HG02884 (cell line): ENCODE results near the gene TAF5L.
A peak's percentile ranks its signal among the peaks of the same experiment; 100 is the strongest.
"Not testable (repeated sequence)": the region's sequence is repeated elsewhere in the genome, so short reads cannot be mapped to it uniquely, and the experiment has no call there.

Experiments used
- ATAC-seq: cut with Tn5 transposase; IDR thresholded peaks from one replicate; pipeline ENCODE4 v1.9.1; 2021; ENCODE audit warnings: mild to moderate bottlenecking, moderate library complexity; ENCODE audit not compliant: unreplicated experiment

TAF5L gene

DNA sequence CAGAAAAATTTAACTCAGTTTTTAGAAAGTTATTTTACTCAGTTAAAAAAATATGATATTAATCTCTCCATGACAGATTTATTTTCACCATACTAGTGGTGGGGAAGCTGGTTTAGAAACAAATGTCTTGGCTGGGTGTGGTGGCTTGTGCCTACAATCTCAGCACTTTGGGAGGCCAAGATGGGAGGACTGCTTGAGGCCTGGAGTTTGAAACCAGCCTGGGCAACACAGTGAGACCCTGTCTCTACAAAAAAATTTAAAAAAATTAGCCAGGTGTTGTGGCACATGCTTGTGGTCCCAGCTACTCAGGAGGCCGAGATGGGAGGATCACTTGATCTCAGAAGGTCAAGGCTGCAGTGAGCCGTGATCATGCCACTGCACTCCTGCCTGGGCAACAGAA lies 17.3 kb downstream of the TAF5L start:
- ATAC-seq: no peak

- ATAC-seq: no peak
Observed at GRCh38 chr1:229607370-229607769, 18.6 kb downstream of the TAF5L start.

DNA sequence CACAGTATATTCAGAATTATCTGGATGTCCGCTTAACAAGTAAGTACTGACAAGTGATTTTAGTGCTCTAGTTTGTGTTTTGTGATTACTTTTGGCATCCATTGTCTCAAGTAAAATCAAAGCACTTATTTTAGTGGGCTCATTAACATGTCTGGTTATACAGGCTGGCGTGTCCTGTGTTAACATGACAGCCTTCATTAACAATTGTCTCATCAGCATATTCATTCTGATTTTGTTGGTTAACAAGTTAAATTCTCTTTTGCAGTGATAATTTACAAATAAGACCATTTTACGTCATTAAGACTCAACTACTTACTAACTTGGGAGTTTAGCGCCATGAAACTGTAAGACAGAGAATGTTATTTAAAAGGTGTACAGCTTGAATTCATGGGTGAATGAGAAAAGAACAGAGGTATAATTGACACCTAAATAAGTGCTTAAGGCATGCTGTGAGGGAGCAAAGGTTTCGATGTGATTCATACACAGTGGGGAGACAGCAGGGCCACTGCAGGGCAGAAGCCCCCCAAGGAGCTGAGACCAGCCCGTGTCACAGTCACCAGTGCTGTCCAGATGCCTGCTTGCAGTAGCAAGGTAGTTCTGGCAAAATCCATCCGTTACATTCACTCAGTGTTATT lies 22.4 kb downstream of the TAF5L start:
- no peak for ATAC-seq

- ATAC-seq: no peak
Observed at GRCh38 chr1:229600229-229600628, 25.7 kb downstream of the TAF5L start.

- no peak for ATAC-seq
Observed at GRCh38 chr1:229599218-229599954, 26.5 kb downstream of the TAF5L start.

DNA sequence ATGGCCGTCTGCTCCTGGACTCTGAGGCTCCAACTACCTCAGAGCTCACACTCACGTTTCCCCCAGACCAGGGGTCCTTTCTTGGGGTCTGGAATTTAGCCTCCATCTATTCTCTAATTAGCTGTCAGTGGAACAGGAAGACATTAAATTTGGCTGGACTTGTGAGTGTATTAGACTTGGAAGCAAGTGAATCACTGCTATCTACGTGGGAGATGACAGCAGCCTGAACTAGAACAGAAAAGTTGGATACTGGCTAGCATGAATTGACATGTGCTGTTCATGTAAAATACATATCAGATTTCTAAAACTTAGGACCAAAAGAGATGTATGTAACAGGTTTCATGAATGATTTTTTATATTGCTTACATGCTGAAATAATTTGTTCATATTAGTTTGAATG lies 28.0 kb downstream of the TAF5L start:
- no peak for ATAC-seq

DNA sequence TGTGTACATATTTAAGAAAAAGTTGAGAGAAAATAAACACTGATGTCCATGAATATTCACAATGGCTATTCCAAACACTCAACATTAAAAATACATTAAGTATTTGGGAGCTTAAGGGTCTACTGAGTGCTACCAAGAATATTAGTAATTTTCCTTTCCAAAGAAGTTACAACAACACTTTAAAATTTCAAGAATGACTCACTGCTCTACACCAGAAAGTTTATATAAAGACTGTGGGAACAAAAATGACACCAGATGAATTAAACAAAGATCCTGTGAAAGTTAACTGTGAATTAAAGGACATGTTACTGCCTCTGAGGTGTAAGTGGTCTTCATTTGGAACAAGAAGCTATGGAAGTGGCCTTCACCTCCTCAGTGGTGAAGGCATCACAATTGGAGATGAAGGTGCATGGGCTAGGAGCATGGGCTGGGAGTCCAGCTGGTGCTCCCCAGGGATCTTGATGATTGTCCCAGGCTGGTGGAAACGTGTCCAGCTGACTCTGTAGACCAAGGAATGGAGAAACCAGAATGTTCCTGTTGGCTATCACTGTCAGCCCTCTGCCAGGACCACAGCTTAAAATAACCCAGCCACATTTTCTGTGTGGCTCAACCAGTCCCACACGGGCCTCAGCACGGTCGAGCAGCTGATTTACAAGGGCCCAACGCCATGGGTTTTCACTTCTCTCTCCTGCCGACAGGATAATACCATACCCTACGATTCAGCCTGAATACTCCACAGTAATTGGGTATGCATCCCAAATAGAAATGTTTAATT lies 28.8 kb downstream of the TAF5L start:
- no peak for ATAC-seq

DNA sequence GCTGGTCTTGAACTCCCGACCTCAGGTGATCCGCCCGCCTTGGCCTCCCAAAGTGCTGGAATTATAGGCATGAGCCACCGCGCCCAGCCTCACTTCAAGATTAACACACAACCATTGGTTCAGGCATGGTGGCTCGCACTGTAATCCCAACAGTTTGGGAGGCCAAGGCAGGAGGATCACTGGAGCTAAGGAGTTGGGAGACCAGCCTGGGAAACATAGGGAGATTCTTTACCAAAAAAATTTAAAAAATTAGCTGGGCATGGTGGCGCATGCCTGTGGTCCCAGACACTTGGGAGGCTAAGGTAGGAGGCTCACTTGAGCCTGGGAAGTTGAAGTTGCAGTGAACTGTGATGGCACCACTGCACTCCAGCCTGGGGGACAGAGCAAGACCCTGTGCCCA lies 30.0 kb downstream of the TAF5L start:
- not testable (repeated sequence) for ATAC-seq

DNA sequence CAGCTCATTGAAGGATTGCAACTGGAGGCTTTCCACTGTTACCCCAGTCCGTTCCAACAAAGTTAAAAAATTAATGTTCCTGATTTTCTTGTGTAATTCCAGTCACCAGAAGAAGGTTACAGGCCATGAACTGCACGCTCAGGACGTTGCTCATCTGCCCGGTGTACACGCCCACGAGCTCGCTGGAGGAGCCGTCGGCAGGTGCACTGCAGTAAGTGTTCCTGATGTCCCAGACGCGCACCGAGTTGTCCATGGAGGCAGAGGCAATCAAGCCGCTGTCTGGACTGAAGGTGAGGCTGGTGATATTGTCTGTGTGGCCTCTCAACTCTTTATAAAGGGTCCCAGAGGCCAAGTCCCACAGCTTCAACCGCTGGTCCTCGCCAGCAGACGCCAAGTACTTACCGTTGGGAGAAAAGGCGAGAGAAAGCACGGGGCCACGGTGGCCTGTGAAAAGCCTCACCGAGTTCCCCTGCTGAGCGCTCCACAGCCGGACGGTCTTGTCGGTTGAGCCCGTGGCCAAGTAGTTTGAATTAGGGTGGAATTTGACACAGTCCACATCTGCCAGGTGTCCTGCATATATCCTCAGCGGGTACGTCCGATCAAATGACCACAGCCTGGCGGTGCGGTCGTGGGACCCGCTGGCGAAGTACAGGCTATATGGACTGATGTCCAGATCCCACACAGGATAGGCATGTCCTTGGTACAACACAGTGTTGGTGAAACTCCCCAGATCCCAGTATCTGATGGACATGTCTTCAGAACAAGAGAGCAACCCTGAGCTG lies 31.5 kb downstream of the TAF5L start:
- ATAC-seq: no peak

DNA sequence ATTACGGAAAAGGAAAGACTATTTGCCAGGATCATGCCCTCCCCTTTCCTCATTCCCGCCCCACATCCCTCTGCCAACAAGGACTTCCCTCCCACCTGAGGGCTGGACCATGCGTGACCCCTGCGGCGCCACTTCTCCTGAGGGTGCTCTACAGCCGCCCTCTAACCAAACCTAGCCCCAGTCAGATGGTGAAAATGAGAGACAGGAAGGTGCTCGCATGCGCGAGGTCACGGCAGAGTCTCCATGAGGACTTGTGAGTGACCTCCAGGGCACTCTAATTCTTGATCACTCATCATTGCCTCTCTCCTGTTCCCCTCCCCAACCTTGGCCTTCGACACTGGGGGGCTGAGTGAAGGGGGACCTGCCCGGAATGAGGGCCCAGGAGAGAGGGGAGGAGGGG lies 32.1 kb downstream of the TAF5L start:
- ATAC-seq: no peak

DNA sequence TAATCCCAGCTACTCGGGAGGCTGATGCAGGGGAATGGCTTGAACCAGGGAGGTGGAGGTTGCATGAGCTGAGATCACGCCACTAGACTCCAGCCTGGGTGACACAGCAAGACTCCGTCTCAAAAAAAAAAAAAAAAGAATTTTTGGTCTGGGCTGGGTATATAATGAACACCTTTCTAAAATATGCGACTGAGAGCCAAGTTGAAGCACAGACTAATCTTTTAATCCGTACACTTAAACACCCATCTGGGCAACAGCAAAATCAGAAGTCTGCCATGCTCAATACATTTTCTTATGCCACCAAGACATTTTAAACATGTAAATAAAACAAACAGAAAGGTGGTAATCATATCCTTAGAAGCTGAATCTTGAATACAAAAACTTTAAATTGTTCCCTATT lies 35.8 kb downstream of the TAF5L start:
- ATAC-seq: no peak

- no peak for ATAC-seq
Observed at GRCh38 chr1:229585338-229585737, 40.6 kb downstream of the TAF5L start.

GRCh38 chr1:229582715-229583114 lies 43.2 kb downstream of the TAF5L start:
- ATAC-seq: no peak

- ATAC-seq: no peak
Observed at GRCh38 chr1:229582011-229582694, 43.8 kb downstream of the TAF5L start.

GRCh38 chr1:229581485-229581884 lies 44.4 kb downstream of the TAF5L start:
- no peak for ATAC-seq

DNA sequence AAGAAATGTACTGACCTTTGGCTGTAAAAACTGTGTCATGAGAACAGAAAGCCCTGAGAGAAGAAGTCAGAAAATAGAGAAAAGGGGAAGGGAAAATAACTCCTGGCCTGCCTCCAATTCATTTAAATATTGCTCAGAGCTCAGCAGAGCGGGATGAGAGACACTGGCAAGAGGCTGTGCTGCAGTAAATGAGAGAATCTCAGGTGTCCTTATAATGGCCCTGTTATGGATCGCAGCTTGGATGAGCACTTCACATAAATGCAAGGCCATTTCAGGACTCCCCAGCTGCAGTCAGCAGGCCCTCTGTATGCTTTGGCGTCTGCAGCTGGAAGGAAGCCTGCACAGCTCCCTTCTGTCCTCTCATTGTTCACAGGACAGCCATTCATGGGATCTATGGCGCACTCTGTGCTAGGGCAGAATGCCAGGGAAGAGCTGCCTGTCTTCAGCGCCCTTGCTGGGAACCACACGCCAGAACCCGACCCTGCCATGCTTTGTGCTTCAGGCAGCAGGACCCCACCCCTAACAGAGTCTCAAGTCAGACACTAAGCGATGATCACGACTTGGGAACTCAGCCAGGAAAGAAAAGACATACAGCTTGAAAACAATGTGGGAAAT lies 46.8 kb downstream of the TAF5L start:
- ATAC-seq: peak; percentile 89

- no peak for ATAC-seq
Observed at GRCh38 chr1:229578168-229579058, 47.5 kb downstream of the TAF5L start.

DNA sequence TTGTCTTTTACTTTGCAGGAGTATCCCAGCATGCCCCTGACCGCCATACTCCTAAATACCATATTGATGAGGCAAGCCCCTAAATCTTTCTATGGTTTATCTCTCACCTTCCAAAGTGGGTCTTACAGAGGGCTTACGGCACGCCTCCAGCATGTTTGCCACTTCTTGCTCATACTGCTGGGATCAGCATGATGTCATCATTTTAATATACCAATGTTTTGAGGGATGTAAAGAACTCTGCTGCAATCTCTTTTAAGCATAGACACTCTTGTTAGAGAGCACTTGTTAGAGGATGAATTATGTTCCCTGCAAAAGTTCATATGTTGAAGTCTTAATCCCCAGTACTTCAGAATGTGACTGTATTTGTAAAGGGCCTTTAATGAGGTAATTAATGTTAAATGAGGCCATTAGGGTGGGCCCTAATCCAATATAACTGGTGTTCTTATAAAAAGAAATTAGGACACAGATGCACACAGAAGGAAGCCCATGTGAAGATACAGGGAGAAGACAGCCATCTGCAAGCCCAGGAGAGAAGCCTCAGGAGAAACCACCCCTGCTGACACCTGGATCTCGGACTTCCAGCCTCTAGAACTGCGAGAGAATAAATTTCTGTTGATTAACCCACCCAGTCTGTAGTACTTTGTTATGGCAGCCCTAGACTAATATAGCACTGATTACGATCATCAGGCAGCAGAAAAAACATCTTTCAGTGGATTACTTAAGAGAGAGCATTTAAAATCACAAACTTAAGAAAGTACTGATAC lies 51.1 kb downstream of the TAF5L start:
- no peak for ATAC-seq
